Brain pericyte (primary cell): ENCODE data around the gene SFMBT2.

Experiments used
- DNase-seq: peaks from one replicate; pipeline ENCODE4 v3.0.0-alpha.2; 2012; ENCODE audit warnings: low read depth, low spot score

The SFMBT2 gene

DNA sequence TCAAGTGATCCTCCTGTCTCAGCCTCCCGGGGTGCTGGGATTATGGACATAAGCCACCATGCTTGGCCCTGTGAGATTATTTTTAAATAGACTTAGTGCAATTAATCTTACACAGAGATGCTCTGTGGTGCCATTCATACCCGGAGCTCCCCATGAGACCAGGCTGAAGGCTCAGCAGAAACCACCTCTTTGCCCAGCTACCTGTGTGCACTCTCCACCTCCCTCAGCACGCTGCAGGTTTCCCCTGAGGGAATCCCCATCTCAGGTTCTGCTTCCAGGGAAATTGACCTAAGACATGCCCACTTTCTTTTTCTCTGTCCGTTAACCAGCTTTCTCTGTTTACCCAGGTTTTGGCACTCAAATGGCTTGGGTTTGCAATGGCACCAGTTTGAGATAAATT lies 260.5 kb downstream of the SFMBT2 start:
- no peak for DNase-seq

DNA sequence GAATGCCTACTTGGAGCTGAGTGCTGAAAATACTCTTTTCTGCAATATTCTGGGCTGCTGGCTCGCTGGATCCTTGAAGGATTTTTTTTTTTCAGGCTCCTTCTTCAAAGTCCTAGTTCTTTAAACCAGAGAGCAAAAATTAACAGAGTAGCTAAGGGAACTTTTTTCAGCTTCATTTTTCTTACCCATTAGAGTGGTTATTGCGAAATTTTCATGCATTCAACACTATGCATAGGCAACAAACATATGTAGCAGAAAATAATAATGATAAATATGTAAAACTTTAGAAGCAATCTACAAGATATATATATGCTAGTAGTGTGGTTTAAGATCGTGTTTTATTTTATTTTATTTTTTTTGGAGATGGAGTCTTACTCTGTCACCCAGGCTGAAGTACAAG lies 264.6 kb downstream of the SFMBT2 start:
- no peak for DNase-seq

DNA sequence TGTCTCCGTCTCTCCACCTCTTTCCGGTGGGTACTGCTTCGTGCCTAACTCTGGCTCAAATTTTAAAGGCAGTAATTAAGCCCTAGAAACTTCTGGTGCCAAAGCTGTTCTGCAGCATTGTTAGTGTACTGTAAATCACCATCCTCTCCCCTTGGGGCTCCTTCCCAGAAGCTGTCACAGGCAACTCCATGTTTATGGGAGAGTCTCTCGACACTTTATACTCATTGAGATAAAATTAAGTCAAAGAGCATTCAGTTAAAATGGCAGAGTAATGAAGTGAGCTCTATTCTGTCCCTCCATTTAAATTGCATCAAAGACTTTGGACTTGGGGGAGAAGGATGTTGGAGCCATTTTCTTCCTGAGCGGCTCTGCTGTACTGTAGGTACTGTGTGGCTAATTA lies 274.8 kb downstream of the SFMBT2 start:
- DNase-seq = no peak

DNA sequence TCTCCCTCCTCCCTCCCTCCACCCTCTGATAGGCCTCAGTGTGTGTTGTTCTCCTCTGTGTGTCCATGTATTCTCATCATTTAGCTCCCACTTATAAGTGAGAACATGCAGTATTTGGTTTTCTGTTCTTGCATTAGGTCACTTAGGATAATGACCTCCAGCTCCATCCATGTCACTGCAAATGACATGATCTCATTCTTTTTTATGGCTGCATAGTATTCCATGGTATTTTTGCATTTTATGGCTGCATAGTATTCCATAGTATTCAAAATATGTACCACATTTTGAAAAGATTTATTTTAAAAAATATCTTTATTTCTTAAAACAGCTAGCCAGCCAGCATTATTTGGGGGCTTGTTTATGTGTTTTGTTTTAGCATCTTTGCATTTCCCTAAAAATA lies 275.6 kb downstream of the SFMBT2 start:
- DNase-seq = no peak

DNA sequence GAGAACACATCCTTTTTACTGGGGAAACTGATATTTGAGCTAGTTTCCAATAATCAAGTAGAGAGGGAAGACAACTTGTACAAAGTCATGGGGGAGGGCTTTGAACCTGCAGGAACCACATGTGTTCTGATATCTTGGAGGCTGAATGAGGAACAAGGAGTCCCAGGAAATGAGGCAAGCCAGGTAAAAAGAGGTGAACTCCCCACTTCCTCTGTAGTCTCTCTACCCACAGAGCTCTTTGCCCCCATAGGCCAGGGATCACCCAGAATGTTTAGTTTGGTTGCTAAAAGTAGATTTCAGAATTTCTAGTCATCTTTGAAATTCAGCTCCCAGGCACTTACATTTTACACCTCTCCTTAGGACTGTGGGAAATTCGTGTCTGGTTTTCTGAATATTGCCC lies 276.4 kb downstream of the SFMBT2 start:
- no peak for DNase-seq

DNA sequence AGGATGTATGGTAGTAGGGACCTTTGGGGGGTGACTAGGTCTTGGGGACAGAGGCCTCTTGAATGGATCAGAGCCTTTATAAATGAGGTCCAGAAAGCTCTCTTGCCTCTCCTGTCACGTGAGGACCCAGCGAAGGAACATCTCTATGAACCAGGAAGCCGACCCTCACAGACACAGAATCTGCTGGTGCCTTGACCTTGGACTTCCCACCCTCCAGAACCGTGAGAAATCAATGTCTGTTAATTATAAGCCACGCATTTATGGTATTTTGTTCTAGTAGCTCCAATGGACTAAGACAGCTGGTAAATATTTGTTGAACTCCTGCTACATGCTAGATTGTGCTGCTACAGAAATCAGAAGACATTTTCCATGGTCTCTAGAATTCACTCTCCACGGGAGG lies 276.9 kb downstream of the SFMBT2 start:
- no peak for DNase-seq

DNA sequence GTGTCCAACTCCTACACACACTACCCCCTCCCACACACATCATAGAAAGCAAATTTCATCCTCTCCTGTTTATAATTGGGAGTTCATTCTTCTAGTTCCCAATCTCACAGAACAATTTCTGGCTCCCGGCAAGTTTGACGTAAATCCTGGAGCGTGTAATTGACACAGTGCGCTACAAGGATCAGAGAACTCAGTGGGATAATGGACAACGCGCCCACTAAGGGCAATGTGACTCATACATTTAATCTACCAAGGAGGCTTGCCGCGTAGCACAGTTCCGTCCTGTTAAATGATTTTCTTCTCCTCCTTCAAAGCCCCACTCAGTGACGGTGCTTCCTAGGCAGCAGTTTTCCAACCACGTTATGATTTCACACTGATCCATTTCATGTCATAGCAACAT lies 277.6 kb downstream of the SFMBT2 start:
- DNase-seq = no peak

DNA sequence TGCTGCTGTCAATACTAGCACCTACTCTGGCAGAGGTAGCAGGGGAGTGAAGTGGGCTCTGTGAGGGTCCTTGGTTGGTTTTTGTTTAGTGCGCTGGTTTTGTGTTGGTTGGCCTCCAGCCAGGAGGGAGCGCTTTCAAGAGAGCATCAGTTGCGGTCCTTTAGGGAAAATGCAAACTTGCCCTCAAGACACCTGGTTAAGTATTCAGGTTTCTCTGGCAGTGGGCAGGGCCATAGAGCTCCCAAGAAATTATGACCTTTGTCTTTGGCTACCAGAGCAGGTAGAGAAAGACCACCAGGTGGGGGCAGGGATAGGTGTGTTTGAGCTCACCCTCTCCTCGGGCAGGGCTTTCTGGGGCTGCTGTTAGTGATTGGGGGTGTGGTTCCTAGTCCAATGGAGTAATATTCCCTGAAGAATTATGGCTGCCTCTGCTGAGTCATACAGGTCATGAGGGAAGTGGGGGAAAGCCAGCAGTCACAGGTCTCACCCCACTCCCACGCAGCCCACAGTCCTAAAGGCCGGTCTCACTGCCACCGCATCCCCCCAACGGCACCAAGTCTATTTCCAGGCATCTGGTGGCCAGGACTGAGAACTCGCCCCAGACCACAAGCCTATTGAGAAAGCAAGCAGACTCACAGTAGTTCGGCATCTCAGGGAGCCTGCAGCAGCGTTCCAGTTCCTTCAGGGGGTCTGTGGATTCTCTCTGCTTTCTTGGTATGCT lies 280.5 kb downstream of the SFMBT2 start:
- DNase-seq = no peak

DNA sequence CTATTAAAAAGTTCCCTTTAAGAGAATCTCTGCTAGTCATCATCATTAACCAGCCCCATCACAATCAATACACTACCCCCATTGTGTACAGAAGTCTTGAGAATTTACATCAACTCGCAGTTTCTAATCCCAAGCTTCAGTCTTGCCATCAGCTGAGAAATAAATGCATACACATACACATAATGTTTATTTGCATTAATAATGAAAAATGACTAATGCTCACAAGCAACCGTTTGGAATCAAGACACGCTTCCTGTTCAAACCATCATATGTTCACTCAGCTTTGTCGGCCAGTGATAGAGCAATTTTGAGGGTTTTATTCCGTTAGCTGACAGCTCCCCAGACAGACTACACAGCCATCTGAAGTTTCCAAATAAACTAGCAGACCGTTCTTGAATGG lies 287.1 kb downstream of the SFMBT2 start:
- DNase-seq = no peak

DNA sequence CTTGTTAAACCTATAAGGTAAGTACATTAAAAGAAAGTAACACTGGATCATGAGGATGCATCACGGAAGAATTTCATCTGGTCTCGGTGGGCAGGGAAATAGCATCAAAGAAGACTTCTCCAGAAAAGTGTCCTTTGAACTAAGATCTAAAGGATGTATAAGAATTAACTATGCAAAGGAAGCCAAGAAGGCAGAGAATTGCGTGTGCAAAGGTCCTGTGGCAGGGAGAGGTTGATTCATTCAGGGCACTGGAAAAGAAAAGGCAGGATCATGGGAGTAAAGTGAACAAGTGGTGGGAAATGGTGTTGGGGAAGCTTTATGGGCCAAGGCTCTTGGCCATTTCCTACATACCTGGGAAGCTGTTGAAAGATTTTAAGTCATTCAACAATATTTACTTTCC lies 288.3 kb downstream of the SFMBT2 start:
- DNase-seq = no peak

DNA sequence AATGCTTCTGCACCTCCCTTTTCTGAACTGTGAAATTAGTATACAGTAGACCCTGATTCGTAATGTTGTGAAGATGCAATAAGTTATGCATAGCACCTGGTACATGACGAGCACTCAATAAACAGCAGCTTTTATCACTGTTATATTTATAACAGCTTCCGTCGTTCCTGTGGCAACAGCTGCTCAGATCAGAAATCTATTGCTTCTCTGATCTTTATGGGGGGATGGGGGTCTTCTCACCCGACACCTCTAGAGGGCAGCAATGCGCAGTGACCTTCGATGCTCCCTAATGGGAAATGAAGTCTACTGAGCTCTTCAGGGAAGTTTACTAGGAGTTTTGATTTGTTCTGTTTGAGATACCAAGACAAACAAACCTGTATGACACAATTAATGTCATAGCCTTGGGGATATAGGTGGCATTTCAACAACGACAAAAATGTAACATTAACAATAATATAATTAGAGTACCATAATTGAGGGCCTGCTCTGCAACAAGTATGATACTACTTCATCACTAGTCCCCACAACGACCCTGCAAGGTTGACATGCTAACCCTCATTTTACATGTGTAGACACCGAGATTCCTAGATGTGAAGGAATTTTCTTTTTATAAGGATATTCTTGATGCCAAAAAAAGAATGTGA lies 289.6 kb downstream of the SFMBT2 start:
- DNase-seq = no peak

DNA sequence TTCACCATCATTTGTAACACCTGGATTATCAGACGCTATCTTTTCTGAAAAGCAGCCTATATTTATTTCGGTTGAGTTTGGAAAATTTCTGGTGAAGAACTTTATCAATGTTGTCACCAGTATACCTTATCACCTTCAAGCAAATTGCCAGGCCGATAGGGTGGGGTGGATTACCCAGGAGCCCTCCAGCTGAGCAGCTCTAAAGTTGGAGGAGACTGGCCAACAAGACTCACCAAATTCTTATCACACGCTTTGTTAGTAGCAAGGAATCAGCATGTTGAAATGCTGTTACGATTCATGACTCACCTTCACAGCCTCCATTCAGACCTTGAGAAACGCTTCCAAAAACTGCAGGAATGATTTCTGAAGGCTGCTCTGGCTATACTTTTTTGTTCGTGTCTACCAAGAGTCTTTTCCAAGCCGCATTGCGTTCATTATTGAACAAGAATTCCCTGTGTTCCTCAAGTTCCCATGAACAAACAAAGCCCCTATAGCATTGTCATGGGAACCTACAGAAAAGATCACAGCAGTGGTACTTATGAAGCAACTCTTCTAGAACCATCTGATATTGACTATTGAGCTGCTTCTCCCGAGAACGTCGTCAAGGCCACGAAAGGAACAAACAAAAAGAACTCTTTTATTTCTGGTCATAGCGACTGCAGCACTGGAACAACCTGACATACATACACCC lies 291.4 kb downstream of the SFMBT2 start:
- DNase-seq = no peak

DNA sequence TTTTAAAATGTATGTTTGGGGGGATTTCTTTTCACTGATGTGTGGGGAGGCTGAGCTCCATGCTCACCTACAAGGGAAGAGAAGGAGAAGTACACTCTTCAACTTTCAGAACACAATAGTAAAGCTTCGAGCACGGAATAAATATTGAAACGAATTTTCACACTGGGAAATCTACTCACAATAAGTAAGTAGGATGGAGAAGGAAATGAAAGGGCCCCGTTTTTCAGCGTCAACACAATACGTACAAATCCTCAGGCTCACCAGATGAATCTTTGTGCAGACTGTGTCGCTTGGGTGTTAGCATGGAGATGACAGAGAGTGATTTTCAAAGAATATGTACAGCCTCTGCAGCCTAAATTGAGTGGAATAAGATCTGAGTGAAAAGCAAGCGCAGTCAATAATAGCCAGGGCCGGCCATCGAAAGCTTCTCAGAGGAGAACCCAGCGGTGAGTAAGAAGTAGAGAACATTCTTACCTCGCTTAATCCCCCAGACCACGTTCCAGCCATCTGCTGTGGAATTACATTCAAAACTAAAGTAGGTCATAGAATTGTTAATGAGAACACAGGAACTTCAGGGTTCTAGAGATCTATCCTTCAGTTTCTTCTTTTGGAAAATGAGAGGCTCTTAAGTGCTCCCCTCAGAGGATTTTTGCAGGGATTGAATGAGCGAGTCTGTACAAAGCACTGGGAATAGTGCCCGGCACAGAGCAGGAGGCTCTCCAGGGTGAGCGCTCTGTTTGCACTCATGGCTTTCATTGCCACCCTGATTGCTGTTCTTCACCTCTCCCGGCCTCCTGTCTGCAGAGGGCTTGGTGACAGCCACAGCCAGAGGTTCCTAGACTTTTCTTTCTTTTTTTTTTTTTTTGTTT lies 292.8 kb downstream of the SFMBT2 start:
- no peak for DNase-seq

DNA sequence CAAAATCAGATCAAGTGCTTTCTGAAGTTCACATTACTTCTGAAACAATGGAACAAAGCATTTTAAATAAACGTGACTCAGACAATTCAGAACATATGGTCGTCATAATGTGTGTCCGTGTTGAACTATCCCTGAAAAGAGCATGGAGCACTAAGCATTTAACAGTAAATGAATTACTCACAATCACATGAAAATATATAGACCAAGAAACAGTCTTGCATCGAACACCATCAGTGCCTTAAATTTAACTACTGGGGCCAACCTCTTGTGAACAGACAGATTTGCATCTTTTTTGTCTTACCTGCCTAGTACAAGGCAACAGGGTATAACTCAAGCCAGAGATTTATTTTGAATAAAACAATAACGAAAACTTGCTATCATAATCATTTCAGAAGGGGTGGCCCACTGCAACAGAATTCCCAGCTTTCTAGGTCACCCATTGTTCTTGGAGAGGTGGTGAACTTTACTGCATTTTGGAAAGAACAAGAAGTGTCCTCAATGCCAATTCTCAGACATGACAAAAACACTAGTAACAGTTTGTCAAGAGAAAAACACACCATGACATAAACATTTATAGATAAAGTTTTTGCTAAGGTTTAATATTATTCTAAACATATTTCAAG lies 293.5 kb downstream of the SFMBT2 start:
- DNase-seq = no peak

DNA sequence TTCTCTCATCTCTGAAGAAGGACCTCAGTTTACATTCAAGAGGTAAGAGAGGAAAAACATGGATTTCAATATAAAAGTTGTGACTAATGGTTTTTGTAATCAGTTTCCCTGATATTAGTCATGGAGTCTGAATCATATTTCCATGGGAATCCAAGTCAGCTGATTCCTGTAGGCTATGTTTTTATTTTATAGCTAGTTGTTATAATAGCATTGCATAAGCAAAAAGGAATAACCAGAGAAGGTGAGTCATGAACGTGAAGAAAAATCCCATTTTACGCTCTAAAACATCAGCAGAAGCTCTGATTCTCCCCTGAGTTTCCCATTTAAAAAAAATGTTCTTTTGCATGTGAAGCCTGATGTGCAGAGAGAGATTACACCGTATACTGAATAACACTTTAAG lies 299.3 kb downstream of the SFMBT2 start:
- DNase-seq = peak; percentile 29

DNA sequence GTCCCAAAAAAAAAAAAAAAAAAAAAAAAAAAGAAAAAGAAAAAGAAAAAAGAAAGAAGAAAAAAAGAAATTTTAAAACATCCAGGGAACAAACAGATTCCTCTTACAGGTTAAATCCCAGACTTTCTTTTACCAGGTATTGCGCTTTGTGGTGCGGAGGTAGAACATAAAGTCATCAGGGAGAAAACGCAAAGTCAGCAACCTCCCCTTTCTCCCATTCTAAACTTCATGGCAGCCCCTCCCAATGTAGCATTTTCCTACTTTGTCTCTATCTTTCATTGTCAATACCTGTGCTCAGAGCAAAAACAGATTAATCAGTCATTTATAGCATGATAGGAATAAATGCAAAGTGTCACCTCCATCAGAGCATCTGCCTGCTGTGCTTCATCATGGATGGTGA lies 299.7 kb downstream of the SFMBT2 start:
- no peak for DNase-seq
